GM13976 (cell line): Measurements from ENCODE around the gene MICAL3.

Experiments
- DNase-seq: peaks from one replicate; pipeline ENCODE4 v3.0.0; 2012; ENCODE audit warnings: low spot score
- in situ Hi-C: fragments of 300-500 bp; cut with MboI; formaldehyde crosslinking; loops from one replicate; pipeline ENCODE4 v1.12.0; 2022; ENCODE audit warnings: low sequenced_read_pairs, mixed read lengths, inconsistent platforms; ENCODE audit not compliant: unreplicated experiment
- TF ChIP-seq, protein P1 (sequence below): IDR thresholded peaks from 2 replicates; pipeline ENCODE4 v1.5.1; 2012; ENCODE audit warnings: borderline replicate concordance, mild to moderate bottlenecking; ENCODE audit not compliant: insufficient read depth; ENCODE audit errors: extremely low read depth, missing control alignments, control extremely low read depth

Gene MICAL3

DNA sequence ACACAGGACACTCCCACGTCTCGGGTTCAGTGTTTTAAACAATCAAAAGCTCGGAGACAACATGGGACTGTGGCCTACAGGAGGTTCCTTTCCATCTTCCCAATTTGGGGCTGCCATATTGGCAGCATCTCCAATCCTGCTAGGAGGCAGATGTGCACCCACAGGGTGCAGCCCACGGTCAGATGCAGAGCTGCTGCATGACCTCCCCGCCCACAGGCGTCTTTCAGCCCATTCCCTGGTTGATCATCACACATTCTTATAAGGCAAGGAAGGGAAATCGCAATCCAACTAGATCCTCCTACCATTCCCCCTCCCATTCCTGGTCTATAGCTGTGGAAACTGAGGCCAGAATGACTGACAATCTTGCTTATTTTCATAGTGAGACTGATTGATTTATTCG is 121.4 kb downstream of the MICAL3 start:
- in situ Hi-C loops: no loop called here
- no peak for DNase-seq
- TF ChIP-seq, protein P1, sequence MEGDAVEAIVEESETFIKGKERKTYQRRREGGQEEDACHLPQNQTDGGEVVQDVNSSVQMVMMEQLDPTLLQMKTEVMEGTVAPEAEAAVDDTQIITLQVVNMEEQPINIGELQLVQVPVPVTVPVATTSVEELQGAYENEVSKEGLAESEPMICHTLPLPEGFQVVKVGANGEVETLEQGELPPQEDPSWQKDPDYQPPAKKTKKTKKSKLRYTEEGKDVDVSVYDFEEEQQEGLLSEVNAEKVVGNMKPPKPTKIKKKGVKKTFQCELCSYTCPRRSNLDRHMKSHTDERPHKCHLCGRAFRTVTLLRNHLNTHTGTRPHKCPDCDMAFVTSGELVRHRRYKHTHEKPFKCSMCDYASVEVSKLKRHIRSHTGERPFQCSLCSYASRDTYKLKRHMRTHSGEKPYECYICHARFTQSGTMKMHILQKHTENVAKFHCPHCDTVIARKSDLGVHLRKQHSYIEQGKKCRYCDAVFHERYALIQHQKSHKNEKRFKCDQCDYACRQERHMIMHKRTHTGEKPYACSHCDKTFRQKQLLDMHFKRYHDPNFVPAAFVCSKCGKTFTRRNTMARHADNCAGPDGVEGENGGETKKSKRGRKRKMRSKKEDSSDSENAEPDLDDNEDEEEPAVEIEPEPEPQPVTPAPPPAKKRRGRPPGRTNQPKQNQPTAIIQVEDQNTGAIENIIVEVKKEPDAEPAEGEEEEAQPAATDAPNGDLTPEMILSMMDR: no peak

DNA sequence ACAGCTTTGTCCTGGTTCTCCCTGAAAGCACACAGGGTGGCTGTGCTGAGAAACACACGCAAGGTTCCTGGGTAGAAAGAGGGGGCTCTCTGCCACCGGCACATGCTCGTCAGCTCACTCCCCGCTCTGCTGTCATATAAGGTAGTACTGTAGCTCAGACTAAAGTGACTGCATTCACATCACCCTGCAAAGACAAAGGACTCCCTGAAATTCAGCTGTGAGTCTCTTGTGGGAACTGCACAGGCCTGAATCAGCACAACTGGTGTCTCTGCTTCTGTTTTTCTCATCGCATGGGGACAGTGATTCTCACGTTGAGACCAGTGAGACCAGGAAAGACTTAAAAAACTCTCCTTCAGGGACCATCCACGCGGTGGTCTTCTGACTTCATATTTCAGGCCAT is 126.0 kb downstream of the MICAL3 start:
- in situ Hi-C loops: no loop called here
- DNase-seq: no peak
- TF ChIP-seq, protein P1: no peak

GRCh38 chr22:17897858-17898257 is 126.5 kb downstream of the MICAL3 start:
- TF ChIP-seq, protein P1: no peak
- in situ Hi-C loops: no loop called here
- no peak for DNase-seq

DNA sequence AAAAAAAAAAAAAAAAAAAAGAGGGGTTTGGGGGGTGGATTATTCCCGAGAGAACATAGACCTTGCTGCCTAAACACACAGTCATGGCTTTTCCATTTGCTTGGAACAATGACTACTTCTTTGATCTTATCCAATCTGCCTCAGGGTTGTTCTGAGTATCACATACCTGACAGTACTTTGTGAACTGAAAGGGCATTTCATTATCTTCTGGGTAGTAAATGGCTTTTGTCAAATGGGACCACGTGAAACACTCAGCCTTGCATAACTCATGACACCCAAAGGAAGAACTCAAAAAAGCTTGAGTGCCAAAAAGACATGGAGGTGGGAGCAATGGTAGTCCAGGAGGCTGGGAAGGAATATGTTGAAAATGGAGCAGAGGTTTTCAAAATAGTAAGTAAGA is 126.9 kb downstream of the MICAL3 start:
- in situ Hi-C loops: no loop called here
- TF ChIP-seq, protein P1: no peak
- no peak for DNase-seq

GRCh38 chr22:17896586-17896985 is 127.8 kb downstream of the MICAL3 start:
- DNase-seq: no peak
- in situ Hi-C loops: no loop called here
- TF ChIP-seq, protein P1: no peak

DNA sequence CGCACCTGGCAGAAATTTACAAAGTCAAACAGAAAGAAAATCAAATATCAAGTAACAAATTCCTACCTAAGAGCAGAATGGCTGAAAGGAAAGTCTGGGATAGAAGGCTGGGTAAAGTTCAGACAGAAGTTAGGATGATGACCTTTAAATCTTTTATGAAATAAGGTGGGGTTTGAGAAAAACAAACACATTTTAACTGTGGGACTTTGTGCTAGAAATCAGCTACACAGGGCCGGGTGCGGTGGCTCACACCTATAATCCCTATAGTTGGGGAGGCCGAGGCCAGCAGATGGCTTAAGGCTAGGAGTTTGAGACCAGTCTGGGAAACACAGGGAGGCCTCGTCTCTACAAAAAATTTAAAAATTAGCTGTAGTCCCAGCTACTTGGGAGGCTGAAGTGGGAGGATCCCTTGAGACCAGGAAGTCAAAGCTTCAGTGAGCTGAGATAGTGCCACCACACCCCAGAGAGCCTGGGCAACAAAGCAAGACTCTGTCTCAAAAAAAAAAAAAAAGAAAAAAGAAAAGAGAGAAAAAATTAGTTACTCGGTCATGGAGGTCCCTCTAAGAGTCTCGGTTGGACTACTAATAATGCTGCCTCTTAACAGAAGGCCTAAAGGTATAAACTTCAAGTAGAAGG is 130.3 kb downstream of the MICAL3 start:
- TF ChIP-seq, protein P1: no peak
- DNase-seq: no peak
- in situ Hi-C loops: no loop called here
